ENCODE measurements around the gene MCC.

The MCC gene

DNA sequence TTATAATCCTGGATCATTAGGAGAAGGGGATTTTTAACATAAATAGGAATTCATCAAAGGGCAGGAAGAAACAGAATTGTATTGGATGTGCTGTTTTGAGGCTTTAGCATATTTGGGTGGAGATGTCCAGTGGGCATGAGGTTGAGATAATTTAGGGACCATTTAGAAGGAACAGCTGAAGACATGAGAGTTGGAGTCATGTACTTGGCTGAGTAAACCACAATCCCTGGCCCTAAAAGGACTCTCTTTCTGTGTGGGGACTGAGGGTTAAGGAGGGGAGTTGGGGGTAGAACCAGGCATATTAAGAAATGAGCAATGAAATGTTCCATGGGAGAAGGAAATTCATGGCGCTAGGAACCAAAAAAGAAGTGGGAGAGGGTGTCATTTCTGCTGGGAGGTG is 450.1 kb downstream of the MCC start:
- H3K4me3 ChIP-seq (replicated peaks; ENCODE audit: low read depth, low read length), result no peak overlapping the region
- H3K27me3 ChIP-seq (replicated peaks; ENCODE audit: control insufficient read depth, insufficient read depth, low read length), result no peaks in the 10 kb centered on the region; the same call in 1 of the 2 replicates
- DNase-seq (ENCODE audit: extremely low read depth, insufficient read length), result no peak
- TF ChIP-seq, protein P1, sequence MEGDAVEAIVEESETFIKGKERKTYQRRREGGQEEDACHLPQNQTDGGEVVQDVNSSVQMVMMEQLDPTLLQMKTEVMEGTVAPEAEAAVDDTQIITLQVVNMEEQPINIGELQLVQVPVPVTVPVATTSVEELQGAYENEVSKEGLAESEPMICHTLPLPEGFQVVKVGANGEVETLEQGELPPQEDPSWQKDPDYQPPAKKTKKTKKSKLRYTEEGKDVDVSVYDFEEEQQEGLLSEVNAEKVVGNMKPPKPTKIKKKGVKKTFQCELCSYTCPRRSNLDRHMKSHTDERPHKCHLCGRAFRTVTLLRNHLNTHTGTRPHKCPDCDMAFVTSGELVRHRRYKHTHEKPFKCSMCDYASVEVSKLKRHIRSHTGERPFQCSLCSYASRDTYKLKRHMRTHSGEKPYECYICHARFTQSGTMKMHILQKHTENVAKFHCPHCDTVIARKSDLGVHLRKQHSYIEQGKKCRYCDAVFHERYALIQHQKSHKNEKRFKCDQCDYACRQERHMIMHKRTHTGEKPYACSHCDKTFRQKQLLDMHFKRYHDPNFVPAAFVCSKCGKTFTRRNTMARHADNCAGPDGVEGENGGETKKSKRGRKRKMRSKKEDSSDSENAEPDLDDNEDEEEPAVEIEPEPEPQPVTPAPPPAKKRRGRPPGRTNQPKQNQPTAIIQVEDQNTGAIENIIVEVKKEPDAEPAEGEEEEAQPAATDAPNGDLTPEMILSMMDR (IDR thresholded peaks at IDR 0.05; ENCODE audit: insufficient read depth, low read length, poor library complexity, severe bottlenecking), result no peak
- H3K36me3 ChIP-seq (ENCODE audit: control insufficient read depth, insufficient read depth, low read length), result no peaks in the 10 kb centered on the region

DNA sequence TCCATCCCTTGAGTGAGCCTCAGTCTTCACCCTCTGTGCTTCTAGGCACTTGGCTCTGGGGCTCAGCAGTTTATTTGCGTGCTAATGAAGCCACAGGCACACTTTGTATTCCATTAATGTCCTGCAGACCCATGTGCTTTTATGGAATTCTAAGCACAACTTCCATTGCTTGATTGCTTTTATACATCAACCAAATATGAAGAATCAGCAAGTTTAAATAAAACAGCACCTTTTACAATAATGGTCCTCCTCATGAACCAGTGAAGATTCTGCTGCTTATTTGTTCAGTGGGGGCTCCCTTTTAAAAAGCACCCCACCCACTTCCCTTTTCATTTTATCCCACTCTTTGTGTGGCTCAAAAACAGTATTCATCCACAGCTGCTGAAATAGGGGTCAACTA is 451.4 kb downstream of the MCC start:
- TF ChIP-seq, protein P1 (IDR thresholded peaks at IDR 0.05; ENCODE audit: insufficient read depth, low read length, poor library complexity, severe bottlenecking), result no peak
- Histone ChIP-seq H3K27me3 (replicated peaks; ENCODE audit: control insufficient read depth, insufficient read depth, low read length) (no peaks in the 10 kb centered on the region; the same call in 1 of the 2 replicates), H3K36me3 (ENCODE audit: control insufficient read depth, insufficient read depth, low read length) (no peaks in the 10 kb centered on the region), H3K4me3 (replicated peaks; ENCODE audit: low read depth, low read length) (no peak overlapping the region)
- DNase-seq (ENCODE audit: extremely low read depth, insufficient read length), result no peak

DNA sequence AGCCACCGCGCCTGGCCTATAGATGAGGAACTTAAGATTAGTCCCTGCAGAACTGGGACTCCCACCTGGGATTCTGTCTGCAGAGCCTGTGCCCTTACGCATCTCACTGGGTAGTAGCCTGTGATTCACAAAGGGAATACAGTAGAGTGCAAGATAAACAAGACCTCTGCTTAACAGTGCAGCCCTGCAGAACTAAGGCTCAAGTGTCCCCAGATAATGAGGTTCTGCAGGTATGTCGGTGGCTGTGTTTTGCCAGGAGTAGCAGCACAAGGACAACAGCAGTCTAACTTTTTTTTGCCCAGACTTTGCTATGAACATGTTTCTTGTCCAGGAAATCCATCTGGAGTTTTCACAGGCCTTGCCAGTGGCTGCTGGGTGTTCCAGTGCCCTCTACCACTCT is 451.9 kb downstream of the MCC start:
- no peaks in the 10 kb centered on the region for H3K36me3 ChIP-seq (ENCODE audit: control insufficient read depth, insufficient read depth, low read length)
- H3K4me3 ChIP-seq (replicated peaks; ENCODE audit: low read depth, low read length), result no peak overlapping the region

DNA sequence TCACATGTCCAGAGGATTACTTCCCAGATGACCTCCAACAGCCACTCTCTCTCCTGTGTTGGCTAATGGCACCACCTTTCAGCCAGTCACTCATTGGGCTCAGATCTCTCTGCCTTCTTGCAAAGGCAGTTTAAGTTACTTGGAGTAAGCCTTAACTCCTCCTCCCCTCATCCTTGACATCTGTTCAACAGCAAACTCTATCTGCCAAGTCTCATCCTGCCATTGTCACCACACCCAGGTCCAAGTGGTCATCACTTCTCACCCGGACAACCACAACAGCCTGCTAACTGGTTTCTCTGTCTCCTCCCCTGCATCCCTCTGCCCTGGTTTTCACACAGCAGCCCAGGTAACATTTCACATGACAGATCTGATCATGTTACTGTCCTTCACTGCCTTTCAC is 453.2 kb downstream of the MCC start:
- Histone ChIP-seq H3K4me3 (replicated peaks; ENCODE audit: low read depth, low read length) (no peak overlapping the region), H3K36me3 (ENCODE audit: control insufficient read depth, insufficient read depth, low read length) (no peaks in the 10 kb centered on the region), H3K27me3 (replicated peaks; ENCODE audit: control insufficient read depth, insufficient read depth, low read length) (no peaks in the 10 kb centered on the region; the same call in 1 of the 2 replicates)
- TF ChIP-seq, protein P1 (IDR thresholded peaks at IDR 0.05; ENCODE audit: insufficient read depth, low read length, poor library complexity, severe bottlenecking), result no peak
- no peak for DNase-seq (ENCODE audit: extremely low read depth, insufficient read length)

More for the DNA sequence above, 451.9 kb downstream of the MCC start:
- TF ChIP-seq, protein P1 (IDR thresholded peaks at IDR 0.05; ENCODE audit: insufficient read depth, low read length, poor library complexity, severe bottlenecking), result no peak
- H3K27me3 ChIP-seq (replicated peaks; ENCODE audit: control insufficient read depth, insufficient read depth, low read length), result no peaks in the 10 kb centered on the region; the same call in 1 of the 2 replicates
- no peak for DNase-seq (ENCODE audit: extremely low read depth, insufficient read length)

DNA sequence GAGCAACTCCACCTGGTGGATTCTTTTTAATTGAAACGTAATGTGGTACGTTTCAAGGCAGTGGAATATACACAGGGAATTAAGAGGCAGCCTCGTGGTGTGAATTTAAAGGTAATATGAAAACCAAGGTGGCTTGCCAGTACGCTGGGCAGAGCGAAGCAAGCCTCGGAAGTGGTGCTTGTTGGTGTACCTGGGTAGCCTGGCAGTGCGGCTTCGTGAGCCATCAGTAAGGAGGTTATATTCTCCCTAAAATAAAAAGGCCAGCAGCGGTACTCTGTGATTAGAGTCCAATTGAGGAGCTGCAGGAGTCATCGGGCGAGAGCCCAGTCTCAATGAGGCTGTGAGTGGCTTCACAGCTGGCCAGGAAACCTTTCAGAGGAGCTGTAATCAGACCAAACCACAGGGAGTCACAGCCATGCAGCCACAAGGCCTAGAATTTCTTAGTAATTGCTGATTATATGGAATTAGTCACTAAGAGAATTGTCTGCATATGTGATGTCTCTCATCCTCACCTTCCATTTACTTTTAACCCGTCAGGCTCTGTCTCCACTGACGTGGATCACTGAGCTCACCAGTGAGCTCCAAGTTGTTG is 454.0 kb downstream of the MCC start:
- Histone ChIP-seq H3K36me3 (ENCODE audit: control insufficient read depth, insufficient read depth, low read length) (no peaks in the 10 kb centered on the region), H3K4me3 (replicated peaks; ENCODE audit: low read depth, low read length) (no peak overlapping the region), H3K27me3 (replicated peaks; ENCODE audit: control insufficient read depth, insufficient read depth, low read length) (no peaks in the 10 kb centered on the region; the same call in 1 of the 2 replicates)
- TF ChIP-seq, protein P1 (IDR thresholded peaks at IDR 0.05; ENCODE audit: insufficient read depth, low read length, poor library complexity, severe bottlenecking), result no peak
- DNase-seq (ENCODE audit: extremely low read depth, insufficient read length), result no peak

DNA sequence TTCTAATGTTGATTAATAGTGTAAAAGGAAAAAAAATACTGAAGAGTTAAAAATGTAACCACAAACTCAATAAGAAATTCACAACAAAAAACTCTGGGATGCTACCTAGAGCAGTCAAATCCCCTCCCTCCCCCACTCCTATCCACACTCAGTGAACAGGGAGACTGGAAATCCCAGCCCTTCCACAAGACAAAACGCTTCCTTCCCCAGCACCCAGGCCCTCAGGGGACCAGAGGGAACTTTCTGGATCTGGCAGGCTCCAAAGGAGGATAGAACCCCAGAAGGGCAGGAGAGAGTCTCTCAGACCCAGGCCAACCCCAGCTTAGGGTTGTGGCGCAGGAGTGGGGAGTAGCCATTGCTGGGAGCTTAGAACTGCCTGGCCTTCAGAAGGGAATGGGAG is 456.7 kb downstream of the MCC start:
- Histone ChIP-seq H3K27me3 (replicated peaks; ENCODE audit: control insufficient read depth, insufficient read depth, low read length) (no peaks in the 10 kb centered on the region; the same call in 1 of the 2 replicates), H3K36me3 (ENCODE audit: control insufficient read depth, insufficient read depth, low read length) (peaks cover 2% of the 10 kb centered on the region; the same call in 1 of the 2 replicates), H3K4me3 (replicated peaks; ENCODE audit: low read depth, low read length) (no peak overlapping the region)
- DNase-seq (ENCODE audit: extremely low read depth, insufficient read length), result no peak
- TF ChIP-seq, protein P1 (IDR thresholded peaks at IDR 0.05; ENCODE audit: insufficient read depth, low read length, poor library complexity, severe bottlenecking), result no peak

All from GM06990 (cell line).